Activated T-cell treated with anti-CD3 and anti-CD28 coated beads for 1 hour (primary cell): ENCODE results near the gene CADM1.

Source experiments
- DNase-seq: peaks from one replicate; pipeline ENCODE4 v3.0.0-alpha.2; 2020; ENCODE audit warnings: low read depth

Gene CADM1

DNA sequence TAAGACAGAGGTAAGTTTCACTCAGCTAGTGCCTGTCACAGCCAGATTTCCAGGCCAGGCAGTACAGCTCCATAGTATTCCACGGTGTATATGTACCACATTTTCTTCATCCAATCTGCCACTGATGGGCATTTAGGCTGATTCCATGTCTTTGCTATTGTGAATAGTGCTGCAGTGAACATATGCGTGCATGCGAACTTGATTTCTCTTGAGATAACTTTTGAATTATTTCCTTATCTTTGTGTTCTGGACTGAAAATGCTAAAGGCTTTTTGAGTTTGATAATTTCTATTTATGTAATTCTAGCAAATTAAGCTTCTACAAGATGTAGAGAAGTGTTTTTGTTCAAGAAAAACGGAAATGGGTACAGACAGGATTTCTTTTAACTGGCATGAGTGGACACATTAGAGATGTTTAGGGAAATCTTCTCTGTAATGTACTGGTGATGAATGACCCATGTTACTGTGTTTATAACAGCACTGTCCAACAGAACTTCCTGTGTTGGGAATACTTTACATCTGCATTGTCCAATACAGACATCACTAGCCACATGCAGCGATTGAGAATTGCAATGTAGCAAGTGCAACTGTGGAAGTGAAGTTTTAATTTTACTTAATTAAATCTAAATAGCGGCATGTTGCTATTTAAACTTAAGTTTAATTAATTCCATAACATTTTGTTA lies 151.3 kb downstream of the CADM1 start:
- DNase-seq: no peak

- DNase-seq: no peak
Observed at GRCh38 chr11:115349335-115350017, 154.7 kb downstream of the CADM1 start.

DNA sequence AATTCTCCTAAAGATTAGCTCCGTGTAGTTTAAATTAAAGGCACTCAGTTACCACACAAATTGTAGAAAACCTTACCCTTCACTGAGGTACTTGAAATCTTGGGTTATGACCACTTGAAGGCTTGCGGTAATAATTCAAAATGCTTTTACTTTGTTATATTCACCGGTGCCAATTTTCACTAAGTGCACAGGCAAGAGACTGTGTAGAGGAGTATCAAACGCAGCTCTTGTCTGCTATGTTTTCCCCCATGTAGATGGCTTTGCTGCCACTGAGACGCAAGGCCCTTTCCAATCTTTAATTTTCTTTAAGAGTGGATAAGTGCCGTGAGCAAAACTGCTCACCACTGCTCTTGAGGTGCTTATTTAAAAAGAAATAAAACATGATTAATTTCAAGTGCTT lies 155.8 kb downstream of the CADM1 start:
- no peak for DNase-seq

DNA sequence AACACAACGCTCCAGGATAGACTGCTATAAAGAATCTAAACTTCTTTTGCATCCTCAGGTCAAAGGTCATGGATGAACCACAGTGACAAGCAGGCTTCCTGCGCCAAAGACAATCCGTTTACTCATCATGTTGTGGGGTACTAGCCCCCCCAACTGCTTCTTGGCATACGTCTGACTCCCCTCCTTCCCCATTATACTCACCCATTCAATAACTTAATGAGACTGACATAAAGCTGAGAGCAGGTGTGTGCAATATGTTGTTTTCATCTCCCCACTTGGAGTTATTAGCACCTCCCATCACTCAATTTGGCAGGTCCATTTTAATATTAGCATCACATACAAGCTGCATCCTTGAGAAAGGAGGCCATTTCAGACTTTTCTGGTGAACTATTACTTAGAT lies 157.1 kb downstream of the CADM1 start:
- no peak for DNase-seq

- no peak for DNase-seq
Observed at GRCh38 chr11:115345840-115346239, 158.4 kb downstream of the CADM1 start.

GRCh38 chr11:115345361-115345760 lies 158.9 kb downstream of the CADM1 start:
- no peak for DNase-seq

DNA sequence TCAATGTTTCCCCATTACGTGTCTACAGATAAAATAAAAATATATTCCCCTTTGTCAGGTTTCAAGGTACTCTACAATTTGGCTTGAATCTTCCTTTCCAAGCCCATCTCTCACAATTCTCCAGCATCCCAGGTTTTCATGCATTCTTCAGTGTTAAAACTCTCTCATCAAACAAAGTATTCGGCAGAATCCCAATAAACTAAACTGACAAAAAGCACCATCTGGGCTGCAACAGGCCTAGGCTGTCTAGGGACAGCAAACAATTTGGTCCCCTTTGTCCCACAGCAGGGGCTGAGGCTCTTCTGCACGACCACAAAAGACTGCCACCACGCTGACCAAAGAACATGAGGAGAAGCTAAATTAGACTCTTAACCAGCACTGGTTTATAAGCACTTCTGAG lies 159.4 kb downstream of the CADM1 start:
- DNase-seq: no peak

DNA sequence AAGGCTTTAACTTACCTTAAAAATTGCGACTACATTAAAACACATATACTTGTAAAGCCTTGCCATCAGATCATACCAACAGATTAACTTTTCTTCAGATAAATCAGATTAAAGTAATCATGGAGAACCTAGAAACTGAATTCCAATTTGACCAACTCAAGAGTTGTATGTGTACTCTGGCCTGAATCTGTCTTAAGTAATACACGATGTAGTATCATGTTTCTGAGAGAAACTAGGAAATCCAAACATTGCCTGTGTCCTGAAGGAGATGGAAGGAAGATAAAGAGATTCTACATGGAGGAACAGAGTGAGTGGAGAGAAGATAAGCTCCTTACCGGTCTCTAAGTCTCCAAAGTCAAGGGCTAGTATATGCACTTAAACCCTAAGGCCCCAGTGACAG lies 162.1 kb downstream of the CADM1 start:
- DNase-seq: no peak

GRCh38 chr11:115340874-115341273 lies 163.3 kb downstream of the CADM1 start:
- DNase-seq: no peak

DNA sequence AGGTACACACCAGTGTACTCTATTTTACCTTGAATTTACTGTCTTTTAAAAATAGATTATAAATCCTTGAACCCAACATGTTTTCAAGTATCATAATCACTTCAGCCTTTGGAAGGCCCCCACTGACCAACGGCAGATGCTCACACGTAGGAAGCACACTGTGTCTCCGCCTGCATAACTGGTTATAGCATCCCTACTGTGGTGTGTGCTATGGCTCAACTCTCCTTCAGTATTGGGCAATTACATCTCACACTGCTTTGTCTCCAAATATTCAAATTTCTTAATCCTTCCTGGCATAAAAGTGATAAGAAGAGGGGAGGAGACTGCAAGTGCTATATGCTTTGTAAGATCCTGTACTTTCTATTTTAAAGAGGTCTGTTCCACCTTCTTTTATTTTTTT lies 165.7 kb downstream of the CADM1 start:
- DNase-seq: no peak

DNA sequence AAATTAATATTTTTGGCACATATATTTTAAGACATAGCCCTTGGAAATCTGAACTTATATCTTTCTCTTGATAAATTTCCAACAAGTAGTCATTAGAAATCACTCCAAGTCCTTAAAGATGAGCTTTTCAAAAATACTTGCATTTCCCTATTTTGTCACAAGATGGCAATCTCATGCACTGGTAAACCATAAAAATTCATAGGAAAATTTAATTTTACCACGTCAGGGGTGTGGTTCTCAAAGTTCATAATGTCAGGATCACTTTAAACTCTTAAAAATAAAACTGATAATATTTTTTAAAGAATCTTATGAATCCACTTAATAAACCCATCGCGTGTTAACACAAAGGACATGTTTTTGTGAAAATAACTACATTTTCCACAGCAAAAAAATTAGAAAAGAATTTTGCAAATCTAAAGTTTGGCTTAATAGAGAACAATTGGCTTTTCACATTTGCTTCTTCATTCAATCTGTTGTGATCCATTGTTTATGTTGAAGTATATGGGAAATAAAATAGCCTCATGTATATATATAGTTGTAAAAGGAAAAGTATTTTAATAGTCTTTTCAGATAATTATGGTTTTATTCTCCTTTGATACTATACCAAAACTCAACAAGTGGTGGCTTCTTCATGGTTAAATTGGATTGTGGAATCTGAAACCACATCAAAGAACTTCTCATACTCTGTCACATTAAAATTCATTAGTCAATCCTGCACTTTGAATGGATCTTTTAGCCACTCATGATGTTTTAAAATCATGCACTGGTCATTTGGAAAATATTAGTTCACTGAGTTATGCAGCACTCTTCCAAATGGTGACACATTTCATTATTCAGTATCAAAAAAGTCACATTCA lies 169.1 kb downstream of the CADM1 start:
- DNase-seq: no peak

- no peak for DNase-seq
Observed at GRCh38 chr11:115333949-115334348, 170.3 kb downstream of the CADM1 start.

DNA sequence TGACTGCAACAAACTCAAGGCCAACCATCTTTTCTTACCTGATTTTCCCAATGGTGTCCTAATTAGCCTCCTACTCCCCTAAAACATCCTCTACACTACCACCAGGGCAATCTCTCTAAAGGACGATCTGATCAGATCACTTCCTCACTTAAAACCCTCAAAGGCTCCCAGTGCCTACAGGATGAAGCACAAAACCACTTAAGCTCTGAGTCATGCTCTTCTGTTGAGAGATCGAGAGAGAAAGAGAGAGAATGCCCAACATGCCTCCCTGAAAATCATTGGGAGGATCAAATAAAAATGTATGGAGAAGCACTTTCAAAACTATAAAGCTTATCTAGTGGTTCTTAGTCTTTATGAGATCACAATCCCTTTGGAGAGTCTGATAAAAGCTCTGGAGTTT lies 171.1 kb downstream of the CADM1 start:
- DNase-seq: no peak

DNA sequence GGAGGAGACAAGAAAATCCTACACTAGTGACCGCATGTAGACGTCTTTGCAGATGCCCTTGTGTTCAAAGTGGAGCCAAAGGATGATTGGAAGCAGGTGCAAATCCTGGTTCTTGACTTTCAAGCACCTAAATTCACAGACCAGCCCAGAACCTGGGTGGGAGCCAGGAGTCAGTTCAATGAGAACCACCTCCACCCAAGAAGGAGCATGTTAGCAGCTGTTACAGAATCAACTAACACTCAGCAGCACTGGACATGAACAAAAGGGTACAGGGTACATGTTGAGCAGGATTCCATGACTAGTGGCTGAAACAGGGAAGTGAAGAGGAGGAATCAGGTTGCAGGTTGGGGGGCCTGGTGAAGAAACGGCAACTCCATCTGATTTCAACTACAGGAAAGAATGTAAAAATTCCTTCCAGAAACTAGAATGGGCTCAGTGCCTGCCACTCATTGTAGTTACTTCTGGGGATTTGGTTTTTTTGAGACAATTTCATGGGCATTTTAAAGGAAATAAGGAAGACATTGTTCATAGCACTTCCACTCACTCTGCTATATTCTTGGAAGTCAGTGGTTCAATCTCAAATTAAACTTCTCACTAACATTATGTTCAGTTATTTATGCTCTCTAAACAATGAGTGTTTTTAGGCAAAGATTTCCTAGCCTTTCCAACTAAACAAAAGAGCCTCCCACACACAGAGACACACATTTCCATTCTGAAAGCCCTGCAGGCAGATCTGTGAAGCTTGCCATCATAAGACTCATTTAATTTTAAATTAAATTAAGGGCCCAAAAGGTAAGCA lies 173.3 kb downstream of the CADM1 start:
- DNase-seq: no peak

DNA sequence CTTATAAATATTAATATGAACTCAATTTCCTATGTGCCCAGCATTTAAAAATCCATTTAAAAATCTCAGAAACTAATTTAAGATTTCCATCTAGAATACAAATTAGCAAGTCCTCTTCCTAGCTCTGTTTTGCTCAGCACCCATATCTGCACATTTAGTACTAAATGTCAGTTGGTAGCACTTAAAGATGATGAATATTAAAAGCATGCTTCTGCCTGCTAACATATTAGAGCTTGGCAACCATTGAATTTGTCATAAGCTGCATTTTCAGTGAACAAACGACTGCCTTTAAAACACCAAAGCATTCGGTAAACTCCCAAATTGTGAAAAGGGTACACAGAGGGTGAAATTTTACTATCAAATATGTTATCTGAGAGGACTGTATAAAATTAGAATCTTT lies 177.7 kb downstream of the CADM1 start:
- no peak for DNase-seq

- no peak for DNase-seq
Observed at GRCh38 chr11:115325523-115325922, 178.7 kb downstream of the CADM1 start.

- DNase-seq: no peak
Observed at GRCh38 chr11:115324581-115325432, 179.4 kb downstream of the CADM1 start.

DNA sequence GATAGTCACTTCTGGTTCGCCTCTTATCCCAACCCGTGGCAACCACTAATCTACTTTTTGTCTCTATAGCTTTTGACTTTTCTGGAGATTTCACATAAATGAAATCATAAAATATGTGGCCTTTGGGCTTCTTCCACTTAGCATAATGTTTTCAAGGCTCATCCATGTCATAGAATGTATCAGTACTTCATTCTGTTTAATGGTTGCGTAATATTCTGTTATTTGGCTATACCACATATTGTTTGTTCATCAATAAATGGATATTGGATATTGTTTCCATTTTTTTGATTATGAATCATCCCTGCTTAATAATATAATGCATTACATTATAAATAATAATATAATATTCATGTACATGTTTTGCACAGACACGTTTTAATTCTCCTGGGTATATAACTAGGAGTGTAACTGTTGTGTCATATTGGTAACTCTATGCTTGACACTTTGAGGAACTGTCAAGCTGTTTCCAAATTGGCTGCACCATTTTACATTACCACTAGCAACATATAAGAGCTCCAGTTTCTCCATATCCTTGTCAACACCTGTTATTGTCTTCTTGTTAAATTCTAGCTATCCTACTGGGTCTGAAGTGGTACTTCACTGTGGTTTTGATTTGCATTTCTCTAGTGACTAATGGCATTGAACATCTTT lies 181.5 kb downstream of the CADM1 start:
- no peak for DNase-seq

DNA sequence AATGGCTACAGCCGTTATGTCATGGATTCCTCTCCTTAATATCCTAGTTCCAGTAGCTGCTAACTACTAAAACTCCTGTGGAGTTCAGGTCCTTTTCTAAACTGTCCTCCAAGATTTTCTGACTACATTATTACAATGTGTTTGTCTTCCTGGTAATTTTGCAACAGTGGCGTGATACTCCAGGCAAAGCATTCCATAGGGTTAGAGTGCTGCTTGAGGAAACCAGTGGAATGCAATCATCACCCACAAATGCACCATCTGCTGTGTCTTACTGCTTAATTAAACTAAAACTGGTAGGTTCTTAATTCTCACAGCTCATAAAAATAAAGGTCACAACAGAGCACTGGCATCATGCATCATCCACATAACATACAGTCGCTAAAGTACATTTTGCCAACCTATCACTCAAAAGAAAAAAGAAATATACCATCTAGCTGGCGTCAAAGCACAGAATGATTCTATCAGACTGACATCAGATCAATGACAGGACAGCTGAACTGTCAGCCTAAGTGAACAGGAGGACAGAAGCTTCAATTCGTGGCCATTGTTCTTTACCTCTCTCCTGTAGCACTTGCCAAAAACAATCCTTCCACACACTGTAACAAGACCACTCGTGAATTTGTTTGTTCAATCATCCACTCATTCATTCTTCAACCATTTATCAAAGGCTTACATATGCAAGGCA lies 182.5 kb downstream of the CADM1 start:
- no peak for DNase-seq
